HepG2 (cell line): ENCODE data around the gene PHKB. TPM values are rescaled to one million over a fixed set of nuclear protein-coding genes. Genes with fewer than 3 reads are reported as not detected.
A peak's percentile ranks its signal among the peaks of the same experiment; 100 is the strongest.

Experiments
- EHMT2 ChIP-seq: fragments of 200-600 bp; sonication (generic); IDR thresholded peaks from 2 replicates; pipeline ENCODE4 v1.7.0; 2017; ENCODE audit warnings: antibody characterized with exemption, low read depth, low read length, borderline replicate concordance
- PHF8 ChIP-seq: sonication (generic); formaldehyde crosslinking; IDR thresholded peaks from 2 replicates; pipeline ENCODE4 v1.5.0; 2020; ENCODE audit warnings: missing genetic modification reagents
- PITX1 ChIP-seq: sonication (generic); formaldehyde crosslinking; IDR thresholded peaks from 2 replicates; pipeline ENCODE4 v1.5.1; 2020; ENCODE audit warnings: mild to moderate bottlenecking, missing genetic modification reagents
- ZNF563 ChIP-seq: sonication (generic); formaldehyde crosslinking; IDR thresholded peaks from 2 replicates; pipeline ENCODE4 v1.8.0; 2022; ENCODE audit warnings: mild to moderate bottlenecking, moderate library complexity, missing genetic modification reagents
- ZNF572 ChIP-seq: sonication (generic); formaldehyde crosslinking; IDR thresholded peaks from 2 replicates; pipeline ENCODE4 v1.5.1; 2020; ENCODE audit warnings: mild to moderate bottlenecking, missing genetic modification reagents
- ZNF710 ChIP-seq: sonication (generic); formaldehyde crosslinking; IDR thresholded peaks from 2 replicates; pipeline ENCODE4 v1.5.0; 2020; ENCODE audit warnings: mild to moderate bottlenecking, missing genetic modification reagents, borderline replicate concordance
- polyA plus RNA-seq, 8 experiments: library from polyadenylated mRNA; depleted of rRNA in 3 of 8; stranded (reverse) in 7 of 8; unstranded in 1 of 8; fragments of >200 nt; fragmentation: Illumina TruSeq in 4 of 8; extraction: Trizol in 4 of 8; gene quantifications; 2 replicates each; pipeline versions ENCODE4 v1.2.1 to v1.2.3, GENCODE V29; 2011 to 2016; ENCODE audit warnings: low read depth in 4 of 8, missing spikeins in 1 of 8, mixed read lengths in 1 of 8; ENCODE audit not compliant: insufficient read depth in 1 of 8
- total RNA-seq, 5 experiments: library from RNA; depleted of rRNA; stranded (reverse); fragments of >200 nt; fragmentation: Illumina TruSeq; extraction: Trizol; gene quantifications; 2 replicates each; pipeline ENCODE4 v1.2.3, GENCODE V29; 2016; ENCODE audit warnings: low read depth in 1 of 5
- TF ChIP-seq, protein P1 (sequence below): sonication (generic); formaldehyde crosslinking; IDR thresholded peaks from 2 replicates; pipeline ENCODE4 v1.5.0; 2020; ENCODE audit warnings: missing genetic modification reagents, mild to moderate bottlenecking, borderline replicate concordance
- TF ChIP-seq, protein P2 (sequence below), 2 experiments: fragments of 450-650 bp in 1 of 2; sonication (generic) in 1 of 2; formaldehyde crosslinking; IDR thresholded peaks; 2 replicates each; pipeline versions ENCODE4 v1.5.0 to v1.8.0; 2020 to 2022; ENCODE audit warnings: mild to moderate bottlenecking in 1 of 2, missing genetic modification reagents in 1 of 2
- TF ChIP-seq, protein P3 (sequence below): sonication (generic); formaldehyde crosslinking; IDR thresholded peaks from 2 replicates; pipeline ENCODE4 v1.5.1; 2020; ENCODE audit warnings: mild to moderate bottlenecking, missing genetic modification reagents, borderline replicate concordance

Gene PHKB
- total and polyA plus RNA-seq, 2 of the 13 experiments (the other 11 are each of a cell fraction or from before 2014, with no cell fraction given): 66.0 to 80.8 TPM

DNA sequence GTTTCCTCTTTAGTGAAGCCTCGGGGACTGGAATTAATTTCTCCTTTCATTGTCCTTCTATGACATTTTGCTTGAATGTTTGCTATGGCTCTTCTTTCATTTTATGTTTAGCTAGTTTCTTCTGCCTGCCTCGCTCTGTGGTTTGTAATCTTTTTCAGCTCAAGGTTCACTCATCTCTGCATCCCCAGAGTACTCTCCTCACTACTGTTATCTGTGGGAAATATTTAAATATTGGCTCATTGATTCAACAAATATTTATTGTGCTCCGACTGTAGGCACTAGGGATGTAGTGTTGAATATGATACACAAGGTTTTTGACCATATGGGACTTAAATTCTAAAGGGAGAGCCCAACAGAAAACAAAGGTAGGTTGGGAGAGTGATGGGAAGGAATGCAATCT is 195.9 kb downstream of the PHKB start (continued):
- TF ChIP-seq, protein P1, sequence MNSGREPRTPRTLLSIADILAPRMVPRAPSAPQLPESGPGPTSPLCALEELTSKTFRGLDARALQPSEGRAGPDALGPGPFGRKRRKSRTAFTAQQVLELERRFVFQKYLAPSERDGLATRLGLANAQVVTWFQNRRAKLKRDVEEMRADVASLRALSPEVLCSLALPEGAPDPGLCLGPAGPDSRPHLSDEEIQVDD (CRISPR knock-in tag): no peak
- no peak for TF ChIP-seq ZNF563 (CRISPR knock-in tag)
- no peak for TF ChIP-seq PHF8
- TF ChIP-seq PITX1 (CRISPR knock-in tag): peak; percentile 66; the same call in 1 of the 2 replicates
- peak; percentile 50; the same call in 1 of the 2 replicates for TF ChIP-seq EHMT2
- TF ChIP-seq ZNF572 (CRISPR knock-in tag): no peak
- TF ChIP-seq, protein P2, sequence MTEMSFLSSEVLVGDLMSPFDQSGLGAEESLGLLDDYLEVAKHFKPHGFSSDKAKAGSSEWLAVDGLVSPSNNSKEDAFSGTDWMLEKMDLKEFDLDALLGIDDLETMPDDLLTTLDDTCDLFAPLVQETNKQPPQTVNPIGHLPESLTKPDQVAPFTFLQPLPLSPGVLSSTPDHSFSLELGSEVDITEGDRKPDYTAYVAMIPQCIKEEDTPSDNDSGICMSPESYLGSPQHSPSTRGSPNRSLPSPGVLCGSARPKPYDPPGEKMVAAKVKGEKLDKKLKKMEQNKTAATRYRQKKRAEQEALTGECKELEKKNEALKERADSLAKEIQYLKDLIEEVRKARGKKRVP (CRISPR knock-in tag; IDR thresholded peaks at IDR 0.05): 0 out of 4 replicates have a peak, but pooled peaks of 1 of the 2 experiments have one; percentile 19
- peak; percentile 66; the same call in 1 of the 2 replicates for TF ChIP-seq ZNF710
- TF ChIP-seq, protein P3, sequence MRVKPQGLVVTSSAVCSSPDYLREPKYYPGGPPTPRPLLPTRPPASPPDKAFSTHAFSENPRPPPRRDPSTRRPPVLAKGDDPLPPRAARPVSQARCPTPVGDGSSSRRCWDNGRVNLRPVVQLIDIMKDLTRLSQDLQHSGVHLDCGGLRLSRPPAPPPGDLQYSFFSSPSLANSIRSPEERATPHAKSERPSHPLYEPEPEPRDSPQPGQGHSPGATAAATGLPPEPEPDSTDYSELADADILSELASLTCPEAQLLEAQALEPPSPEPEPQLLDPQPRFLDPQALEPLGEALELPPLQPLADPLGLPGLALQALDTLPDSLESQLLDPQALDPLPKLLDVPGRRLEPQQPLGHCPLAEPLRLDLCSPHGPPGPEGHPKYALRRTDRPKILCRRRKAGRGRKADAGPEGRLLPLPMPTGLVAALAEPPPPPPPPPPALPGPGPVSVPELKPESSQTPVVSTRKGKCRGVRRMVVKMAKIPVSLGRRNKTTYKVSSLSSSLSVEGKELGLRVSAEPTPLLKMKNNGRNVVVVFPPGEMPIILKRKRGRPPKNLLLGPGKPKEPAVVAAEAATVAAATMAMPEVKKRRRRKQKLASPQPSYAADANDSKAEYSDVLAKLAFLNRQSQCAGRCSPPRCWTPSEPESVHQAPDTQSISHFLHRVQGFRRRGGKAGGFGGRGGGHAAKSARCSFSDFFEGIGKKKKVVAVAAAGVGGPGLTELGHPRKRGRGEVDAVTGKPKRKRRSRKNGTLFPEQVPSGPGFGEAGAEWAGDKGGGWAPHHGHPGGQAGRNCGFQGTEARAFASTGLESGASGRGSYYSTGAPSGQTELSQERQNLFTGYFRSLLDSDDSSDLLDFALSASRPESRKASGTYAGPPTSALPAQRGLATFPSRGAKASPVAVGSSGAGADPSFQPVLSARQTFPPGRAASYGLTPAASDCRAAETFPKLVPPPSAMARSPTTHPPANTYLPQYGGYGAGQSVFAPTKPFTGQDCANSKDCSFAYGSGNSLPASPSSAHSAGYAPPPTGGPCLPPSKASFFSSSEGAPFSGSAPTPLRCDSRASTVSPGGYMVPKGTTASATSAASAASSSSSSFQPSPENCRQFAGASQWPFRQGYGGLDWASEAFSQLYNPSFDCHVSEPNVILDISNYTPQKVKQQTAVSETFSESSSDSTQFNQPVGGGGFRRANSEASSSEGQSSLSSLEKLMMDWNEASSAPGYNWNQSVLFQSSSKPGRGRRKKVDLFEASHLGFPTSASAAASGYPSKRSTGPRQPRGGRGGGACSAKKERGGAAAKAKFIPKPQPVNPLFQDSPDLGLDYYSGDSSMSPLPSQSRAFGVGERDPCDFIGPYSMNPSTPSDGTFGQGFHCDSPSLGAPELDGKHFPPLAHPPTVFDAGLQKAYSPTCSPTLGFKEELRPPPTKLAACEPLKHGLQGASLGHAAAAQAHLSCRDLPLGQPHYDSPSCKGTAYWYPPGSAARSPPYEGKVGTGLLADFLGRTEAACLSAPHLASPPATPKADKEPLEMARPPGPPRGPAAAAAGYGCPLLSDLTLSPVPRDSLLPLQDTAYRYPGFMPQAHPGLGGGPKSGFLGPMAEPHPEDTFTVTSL (CRISPR knock-in tag): peak; percentile 96; the same call in 1 of the 2 replicates
- TF ChIP-seq, all 625 proteins: peak for 96
